HS-27A (cell line): Measurements from ENCODE around the gene ARID3A.

ENCODE experiments used
- DNase-seq: peaks from one replicate; pipeline ENCODE4 v3.0.0-alpha.2; 2012; ENCODE audit warnings: low read depth, missing footprints

The ARID3A gene

GRCh38 chr19:990119-990571 is 64.3 kb downstream of the ARID3A start:
- DNase-seq = no peak

- no peak for DNase-seq
Measured at GRCh38 chr19:990746-991145, 64.9 kb downstream of the ARID3A start.

- no peak for DNase-seq
Measured at GRCh38 chr19:991174-991931, 65.5 kb downstream of the ARID3A start.

GRCh38 chr19:991932-992669 is 66.3 kb downstream of the ARID3A start:
- DNase-seq = no peak

GRCh38 chr19:992670-993055 is 66.8 kb downstream of the ARID3A start:
- DNase-seq = no peak

GRCh38 chr19:993361-993830 is 67.6 kb downstream of the ARID3A start:
- no peak for DNase-seq

- DNase-seq = no peak
Measured at GRCh38 chr19:993831-994393, 68.1 kb downstream of the ARID3A start.

GRCh38 chr19:994516-994915 is 68.7 kb downstream of the ARID3A start:
- no peak for DNase-seq

- no peak for DNase-seq
Measured at GRCh38 chr19:995051-995827, 69.4 kb downstream of the ARID3A start.

GRCh38 chr19:996051-996838 is 70.4 kb downstream of the ARID3A start:
- no peak for DNase-seq

- DNase-seq = no peak
Measured at GRCh38 chr19:998064-998463, 72.2 kb downstream of the ARID3A start.

GRCh38 chr19:999379-999719 is 73.5 kb downstream of the ARID3A start:
- no peak for DNase-seq

GRCh38 chr19:1000095-1000494 is 74.3 kb downstream of the ARID3A start, which contains the start of gene GRIN3B:
Gene GRIN3B (plus strand): TSS chr19:1000419. CDS start chr19:1000438, 19 bp downstream.
- no peak for DNase-seq

GRCh38 chr19:1000591-1001537 is 75.0 kb downstream of the ARID3A start:
- no peak for DNase-seq

GRCh38 chr19:1001538-1002166 is 75.8 kb downstream of the ARID3A start:
- no peak for DNase-seq

GRCh38 chr19:1002600-1002999 is 76.8 kb downstream of the ARID3A start:
- DNase-seq = no peak

GRCh38 chr19:1003283-1003682 is 77.4 kb downstream of the ARID3A start:
- no peak for DNase-seq

- no peak for DNase-seq
Measured at GRCh38 chr19:1004204-1004802, 78.5 kb downstream of the ARID3A start.
